GM21381 (cell line): ENCODE data around the gene RARB.

Experiments used
- ATAC-seq: cut with Tn5 transposase; IDR thresholded peaks from one replicate; pipeline ENCODE4 v1.9.1; 2021; ENCODE audit warnings: mild to moderate bottlenecking, moderate library complexity; ENCODE audit not compliant: unreplicated experiment

RARB gene

DNA sequence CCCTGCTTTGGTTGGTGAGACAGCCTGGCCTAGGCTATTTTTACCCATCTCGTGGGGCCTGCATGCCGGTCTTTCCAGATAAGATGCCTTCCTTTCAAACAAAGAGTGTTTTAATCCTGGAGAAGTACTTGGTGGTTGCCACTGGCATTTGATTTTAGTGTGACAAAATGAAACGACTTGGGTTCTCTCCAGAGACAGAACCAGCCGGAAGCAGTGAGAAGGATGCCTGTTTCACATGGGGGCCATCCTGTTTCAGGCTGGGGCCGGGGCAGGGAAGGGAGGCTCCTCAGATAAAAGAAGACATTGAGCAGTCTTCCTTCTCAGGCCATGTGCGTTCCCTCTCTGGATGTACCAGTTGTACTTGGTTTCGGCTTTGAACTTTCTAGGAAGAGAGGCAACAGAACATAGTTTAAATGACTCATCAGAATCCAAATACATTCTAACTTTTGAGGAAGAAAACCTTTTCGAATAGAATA is 161.8 kb downstream of the RARB start:
- ATAC-seq, result no peak

DNA sequence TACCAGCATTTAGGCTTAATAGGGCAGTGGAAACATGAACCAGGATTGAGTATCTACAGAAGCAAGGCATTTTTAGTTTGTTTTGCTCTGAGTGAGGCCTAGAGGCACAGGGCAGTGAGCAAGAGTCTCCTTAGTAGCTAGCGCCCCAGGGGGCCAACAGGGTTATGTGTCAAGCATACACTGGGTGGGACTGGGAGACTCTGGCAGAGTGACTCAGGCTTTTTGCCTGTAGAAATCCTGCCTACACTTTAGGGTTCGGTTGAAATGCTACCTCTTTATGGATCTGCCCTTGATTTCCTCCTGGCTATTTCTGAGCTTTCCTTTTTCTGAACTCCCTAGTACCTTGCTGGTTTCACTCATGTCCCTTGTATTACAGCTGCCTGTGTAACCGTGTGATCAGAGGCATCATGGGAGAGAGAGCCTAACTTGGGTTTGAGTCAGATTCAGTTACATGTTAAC is 164.5 kb downstream of the RARB start:
- ATAC-seq, result no peak

DNA sequence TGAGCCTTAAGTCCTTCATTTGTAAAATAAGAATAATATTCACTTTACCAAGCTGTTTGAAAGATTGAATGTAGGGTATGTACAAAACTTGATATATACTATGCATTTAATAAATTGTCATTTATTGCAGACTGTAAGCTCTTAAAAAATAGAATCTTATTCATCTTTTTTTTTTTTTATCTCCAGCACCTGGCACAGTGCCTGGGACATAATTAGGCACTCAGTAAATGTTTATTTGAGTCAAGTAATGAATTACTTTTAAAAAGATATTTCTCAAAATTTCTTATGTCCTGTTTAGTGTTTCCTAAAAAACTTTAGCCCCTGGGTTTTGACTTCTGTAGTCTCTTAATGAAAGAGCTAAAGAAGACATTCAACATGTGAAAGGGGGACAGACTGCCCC is 164.9 kb downstream of the RARB start:
- no peak for ATAC-seq

DNA sequence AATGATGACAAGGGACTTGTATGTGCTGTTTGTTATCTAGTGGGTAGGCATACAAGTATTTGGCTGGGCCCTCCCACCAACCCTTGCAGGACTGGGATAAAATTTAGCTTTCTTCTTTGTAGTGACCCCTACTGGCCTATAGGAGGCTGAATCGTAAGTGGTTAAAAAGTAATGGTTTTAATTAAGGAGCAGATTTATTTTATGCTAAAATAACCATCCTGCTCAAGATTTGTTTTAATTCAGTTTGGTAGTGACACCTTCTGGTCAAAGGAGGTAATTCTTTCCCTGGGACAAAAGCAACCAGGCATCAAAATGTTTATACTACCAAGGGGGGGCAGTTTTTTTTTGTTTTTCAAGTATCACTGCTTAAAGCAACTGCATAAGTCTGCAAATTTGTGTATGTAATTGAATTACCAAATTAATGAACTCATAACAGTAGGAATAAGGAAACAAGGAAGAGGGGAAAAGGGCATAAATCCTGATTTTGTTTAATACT is 166.0 kb downstream of the RARB start:
- ATAC-seq, result no peak

DNA sequence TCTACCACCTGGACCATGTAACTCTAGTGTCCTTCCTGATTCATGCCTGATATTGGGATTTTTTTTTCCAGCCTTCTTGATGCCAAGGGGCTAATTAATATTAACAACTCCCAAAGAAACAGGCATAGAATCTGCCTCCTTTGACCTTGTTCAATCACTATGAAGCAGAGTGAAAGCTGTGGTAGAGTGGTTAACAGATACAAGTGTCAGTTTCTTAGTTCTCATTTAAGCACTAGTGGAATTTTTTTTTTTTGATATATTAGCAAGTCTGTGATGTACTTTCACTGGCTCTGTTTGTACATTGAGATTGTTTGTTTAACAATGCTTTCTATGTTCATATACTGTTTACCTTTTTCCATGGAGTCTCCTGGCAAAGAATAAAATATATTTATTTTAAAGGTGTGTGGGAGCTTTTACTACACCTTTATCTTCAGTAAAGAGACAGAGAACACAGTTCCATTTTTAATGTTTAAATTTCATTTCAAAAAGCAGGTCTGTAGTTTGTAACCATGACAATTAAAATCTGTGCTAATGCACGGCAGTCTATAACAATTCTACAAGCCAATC is 169.6 kb downstream of the RARB start:
- no peak for ATAC-seq

DNA sequence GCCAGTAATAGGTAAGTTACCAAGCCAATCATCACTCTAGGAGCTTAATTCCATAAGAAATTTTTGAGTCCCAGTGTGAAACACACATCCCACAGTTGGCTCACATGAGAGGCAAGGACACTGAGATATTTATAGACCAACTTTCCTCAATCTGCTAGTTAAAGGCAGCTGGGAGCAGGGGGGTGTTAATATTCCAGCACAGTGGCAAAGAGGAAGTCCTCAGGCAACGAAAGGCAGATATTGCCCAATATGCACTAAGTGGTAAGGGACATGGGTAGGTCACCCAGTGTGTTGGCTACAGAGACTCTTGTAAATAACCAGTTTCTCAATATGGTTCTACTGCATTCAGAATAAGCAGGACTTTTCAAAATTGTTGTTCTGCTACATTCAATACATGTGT is 175.6 kb downstream of the RARB start:
- no peak for ATAC-seq

DNA sequence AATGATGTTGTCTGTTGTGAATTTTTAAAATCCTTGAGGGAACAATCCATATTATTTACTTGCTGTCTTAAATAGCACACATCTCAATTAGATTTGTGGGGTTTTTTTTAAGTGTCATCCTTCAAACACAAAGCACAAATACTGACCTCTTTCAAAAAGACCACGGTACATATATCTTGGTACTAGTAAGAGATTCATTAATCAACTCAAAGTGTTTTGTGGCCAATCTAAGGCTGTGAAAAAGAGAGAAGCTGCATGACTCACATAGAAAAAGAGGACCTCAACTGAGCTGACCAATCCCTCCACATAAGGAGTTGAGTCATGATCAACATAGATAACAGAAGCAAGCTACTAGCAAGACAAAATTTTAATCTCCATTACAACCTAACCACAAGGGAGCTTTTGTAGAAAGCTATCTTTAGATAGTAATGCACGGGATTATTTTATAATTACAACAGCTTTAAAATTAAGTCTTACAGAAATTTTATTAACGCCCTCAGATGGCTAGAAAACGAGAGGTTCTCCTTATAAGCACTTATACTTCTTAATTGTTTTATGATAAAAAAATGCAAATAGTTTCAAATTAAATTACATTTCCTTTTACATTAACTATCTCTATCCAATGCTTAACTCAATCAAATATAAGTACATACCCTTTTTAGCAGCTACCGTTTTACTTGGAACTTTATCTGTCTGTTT is 176.2 kb downstream of the RARB start:
- ATAC-seq, result no peak

DNA sequence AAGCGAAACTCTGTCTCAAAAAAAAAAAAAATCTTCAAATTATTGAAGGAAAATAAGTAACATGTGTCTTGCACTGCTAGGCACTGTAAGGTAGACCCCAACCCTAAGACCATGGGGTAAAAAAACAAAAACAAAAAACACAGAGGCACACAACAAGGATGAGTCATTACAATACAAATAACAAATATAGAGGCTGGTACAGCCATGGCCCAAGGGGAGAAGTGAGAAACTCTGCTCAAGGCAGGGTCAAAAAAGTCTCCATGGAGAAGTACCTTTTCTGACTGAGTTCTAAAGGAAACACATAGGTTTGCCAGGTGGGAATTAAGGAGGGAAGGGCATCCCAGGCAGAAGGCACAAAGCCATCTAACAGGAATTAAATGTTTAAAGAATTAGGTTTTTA is 182.1 kb downstream of the RARB start:
- no peak for ATAC-seq

DNA sequence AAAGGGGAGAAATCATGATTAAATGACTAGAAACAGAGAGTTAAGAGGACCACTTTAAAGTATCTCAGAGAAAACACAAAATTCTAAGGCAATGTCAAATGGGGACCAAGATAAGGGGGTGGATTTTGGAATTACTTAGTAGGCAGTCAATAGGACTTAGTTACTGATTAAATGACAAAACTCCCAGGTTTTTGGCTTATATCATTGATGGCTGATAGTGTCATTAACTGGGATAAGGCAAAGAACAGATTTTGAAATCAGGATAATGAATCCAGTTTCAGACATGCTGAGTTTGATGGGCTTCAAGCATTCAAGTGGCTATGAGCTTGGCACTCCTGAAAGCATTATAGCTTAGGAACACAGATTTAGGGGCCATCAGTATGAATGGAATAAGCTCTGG is 182.7 kb downstream of the RARB start:
- no peak for ATAC-seq

DNA sequence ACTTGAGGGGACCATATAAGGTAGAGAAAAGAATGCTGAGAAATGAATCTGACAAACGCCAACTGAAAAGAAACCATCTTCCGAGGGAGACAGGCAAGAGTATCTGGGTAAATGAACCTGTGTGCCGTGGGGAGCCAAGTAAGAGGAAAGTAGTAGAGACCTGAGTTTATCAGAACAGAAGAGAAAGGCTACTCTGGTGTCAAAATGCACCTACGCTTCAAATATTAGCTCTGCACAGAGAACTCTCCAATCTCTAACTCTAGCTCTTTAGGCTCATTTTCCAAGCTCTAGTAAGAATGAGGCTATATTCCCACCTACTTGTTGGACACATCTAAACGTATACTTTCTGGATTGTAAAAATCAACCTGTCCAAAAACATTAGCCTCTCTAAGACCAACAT is 183.1 kb downstream of the RARB start:
- ATAC-seq, result no peak

DNA sequence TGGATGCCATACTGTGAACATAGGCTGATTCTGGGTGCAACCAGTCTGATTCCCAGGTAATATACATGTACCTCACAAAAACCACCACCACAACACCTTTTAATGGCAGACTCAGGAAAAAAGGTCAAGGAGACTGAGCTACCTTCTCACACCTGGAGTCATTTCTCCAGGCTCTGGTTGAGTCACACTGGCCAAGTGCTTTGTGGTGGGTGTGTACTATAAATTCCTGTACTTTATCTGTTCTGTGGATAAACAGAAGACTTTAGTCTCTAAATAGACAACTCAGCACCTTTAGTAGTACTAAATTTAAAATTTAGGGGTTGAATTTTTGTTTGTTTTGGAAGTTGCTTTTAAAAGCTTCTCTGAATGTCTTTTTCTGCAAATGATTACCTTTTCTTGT is 190.0 kb downstream of the RARB start:
- ATAC-seq, result no peak

DNA sequence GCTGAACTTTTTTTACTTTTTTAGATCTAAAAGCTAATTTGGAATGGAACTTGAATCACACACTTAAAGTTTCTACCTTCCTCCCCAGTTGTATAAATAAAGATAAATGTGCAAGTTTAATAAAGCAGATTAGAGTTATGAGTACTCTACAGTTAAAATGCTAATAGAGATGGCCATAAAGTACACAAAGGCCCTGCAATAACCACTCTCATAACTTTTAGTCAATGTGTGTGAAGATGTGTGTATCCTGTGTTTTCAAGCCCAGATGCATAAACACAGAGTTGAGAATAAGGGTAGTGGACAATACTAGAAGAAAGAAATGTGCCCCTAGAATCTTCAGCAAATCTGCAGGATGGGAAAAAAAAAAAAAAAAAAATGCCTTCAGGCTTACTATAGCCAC is 191.3 kb downstream of the RARB start:
- ATAC-seq, result no peak

DNA sequence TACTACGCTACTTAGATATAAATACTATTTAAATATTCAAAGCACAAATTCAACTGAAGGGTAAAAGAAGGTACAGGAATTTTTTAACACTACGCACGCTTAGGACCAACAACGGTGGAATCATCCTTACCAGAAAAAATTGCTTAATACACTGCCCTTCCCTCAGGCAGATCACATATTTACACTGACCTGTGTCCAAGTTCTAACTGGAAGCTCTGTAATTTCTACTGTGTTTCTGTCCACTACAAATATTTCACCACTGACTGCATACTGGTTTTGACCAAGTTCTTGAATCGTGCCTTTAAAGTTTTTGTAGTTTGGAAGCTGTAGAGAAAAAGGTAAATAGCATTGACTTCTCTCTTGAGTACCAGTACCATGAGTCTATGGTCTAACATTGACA is 192.4 kb downstream of the RARB start:
- no peak for ATAC-seq

DNA sequence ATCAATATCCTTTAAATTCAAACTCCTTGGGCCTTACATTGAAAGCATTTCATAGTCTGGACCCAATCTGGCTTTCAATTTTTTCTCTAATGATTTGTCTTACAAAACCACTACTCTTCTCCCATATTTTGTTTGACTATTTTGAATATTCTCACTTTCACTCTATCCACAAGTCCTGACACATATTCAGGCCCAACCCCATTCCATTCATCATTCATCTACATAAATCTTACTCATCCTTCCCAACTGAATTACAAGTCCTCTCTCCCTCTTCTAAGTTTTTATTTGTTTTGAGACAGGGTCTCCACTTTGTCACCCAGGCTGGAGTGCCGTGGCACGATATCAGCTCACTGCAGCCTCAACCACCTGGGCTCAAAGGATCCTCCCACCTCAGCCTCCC is 193.0 kb downstream of the RARB start:
- ATAC-seq, result no peak

DNA sequence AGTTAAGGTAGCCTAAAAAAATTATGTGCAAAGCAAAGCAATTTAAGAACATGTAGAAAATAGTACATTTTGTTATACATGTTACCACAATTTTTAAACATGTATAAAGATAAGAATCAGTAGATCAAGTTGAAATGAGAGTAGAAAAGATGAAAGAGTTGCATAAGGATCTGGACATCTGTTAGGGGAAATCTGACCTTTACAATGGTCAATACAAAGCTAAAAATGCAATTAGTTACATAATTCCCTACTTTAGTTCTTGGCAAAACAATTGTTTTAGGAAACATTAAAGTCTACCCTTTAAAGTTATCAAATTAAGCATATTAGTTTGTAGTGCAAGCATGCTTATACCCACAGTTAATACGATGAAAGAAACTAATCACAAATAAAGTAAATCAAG is 203.9 kb downstream of the RARB start:
- ATAC-seq, result no peak

DNA sequence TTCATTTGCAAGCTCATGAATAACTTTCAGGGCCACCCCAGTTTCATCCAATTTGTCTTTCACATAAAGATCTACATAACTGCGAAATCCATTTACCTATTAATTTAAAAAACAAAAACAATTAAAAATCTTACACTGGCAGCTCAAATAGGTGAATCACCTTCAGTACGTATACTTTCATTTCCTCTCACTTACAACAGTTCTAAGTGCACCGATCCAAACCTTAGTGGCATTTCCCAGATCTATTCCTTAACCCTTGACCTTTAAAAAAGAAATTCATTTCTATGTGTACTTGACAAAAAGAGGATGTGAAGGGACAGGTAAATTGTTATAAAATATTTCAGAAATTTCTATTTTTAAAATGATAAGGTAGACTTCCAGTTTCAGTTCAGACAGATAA is 205.9 kb downstream of the RARB start:
- ATAC-seq, result no peak

DNA sequence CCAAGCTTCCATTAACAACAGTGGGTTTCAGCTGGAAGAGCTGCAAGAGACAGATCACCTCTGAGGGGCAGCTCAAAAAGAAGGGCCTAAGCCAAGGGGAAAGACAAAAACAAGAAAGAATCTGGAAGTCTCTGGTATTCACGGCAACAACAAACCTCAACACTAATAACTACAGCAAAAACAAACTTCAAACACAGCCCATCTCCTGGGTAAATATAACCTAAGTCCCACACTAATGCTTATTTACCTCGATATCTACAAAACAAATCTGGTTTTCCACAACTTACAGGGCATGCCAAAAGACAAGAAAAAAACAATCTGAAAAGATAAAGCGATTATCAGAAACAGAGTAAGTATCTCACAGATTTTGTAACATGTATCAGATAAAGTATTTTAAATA is 207.0 kb downstream of the RARB start:
- no peak for ATAC-seq
